Ectodermal cell (in vitro differentiated cells): ENCODE data around the gene OR13C5.

Experiments used
- H3K27ac ChIP-seq: 2 replicates; pipeline ENCODE4 v1.7.0; 2013; ENCODE audit warnings: mild to moderate bottlenecking, low read depth, low read length; ENCODE audit not compliant: insufficient read depth, poor library complexity, severe bottlenecking
- H3K27me3 ChIP-seq: 2 replicates; pipeline ENCODE4 v1.7.0; 2013; ENCODE audit warnings: mild to moderate bottlenecking, low read length; ENCODE audit not compliant: insufficient read depth, control insufficient read depth, poor library complexity, severe bottlenecking
- H3K36me3 ChIP-seq: one replicate; pipeline ENCODE4 v1.7.0; 2013; ENCODE audit warnings: low read length; ENCODE audit not compliant: control insufficient read depth, insufficient read depth
- H3K4me1 ChIP-seq: one replicate; pipeline ENCODE4 v1.7.0; 2013; ENCODE audit warnings: low read length; ENCODE audit not compliant: control insufficient read depth, insufficient read depth
- H3K4me3 ChIP-seq: 2 replicates; pipeline ENCODE4 v1.7.0; 2013; ENCODE audit warnings: low read depth, low read length, control low read depth; ENCODE audit not compliant: insufficient read depth
- H3K9me3 ChIP-seq: 2 replicates; pipeline ENCODE4 v1.7.0; 2013; ENCODE audit warnings: mild to moderate bottlenecking, low read length, moderate library complexity; ENCODE audit not compliant: control insufficient read depth
- WGBS, 2 experiments: methylation state at CpG; one replicate each; pipeline ENCODE4 v1.1.7; 2013; ENCODE audit warnings: missing lambda C conversion rate in 2 of 2; 5-methylcytosine and 5-hydroxymethylcytosine counted together

The OR13C5 gene

GRCh38 chr9:104555521-104555920 lies 43.7 kb downstream of the OR13C5 start:
- Histone ChIP-seq H3K4me3 (no peak overlapping the region), H3K9me3 (no peaks in the 10 kb centered on the region), H3K4me1 (peaks cover 5% of the 10 kb centered on the region), H3K36me3 (no peaks in the 10 kb centered on the region), H3K27ac (no peak overlapping the region), H3K27me3 (no peaks in the 10 kb centered on the region)
- WGBS, 2 experiments = no CpG with 5 or more reads among the region's 1 CpG

GRCh38 chr9:104553261-104553660 lies 46.0 kb downstream of the OR13C5 start:
- peaks cover 5% of the 10 kb centered on the region for H3K4me1 ChIP-seq
- no peaks in the 10 kb centered on the region for H3K36me3 ChIP-seq
- no peaks in the 10 kb centered on the region for H3K27me3 ChIP-seq
- no peaks in the 10 kb centered on the region for H3K9me3 ChIP-seq
- WGBS, 2 experiments = 60 to 91% methylated on average over 1 of the region's 1 CpG
- no peak overlapping the region for H3K4me3 ChIP-seq
- H3K27ac ChIP-seq = no peak overlapping the region
